GM19328 (cell line): ENCODE results near the gene RYR3.

ENCODE experiments used
- ATAC-seq: cut with Tn5 transposase; IDR thresholded peaks from one replicate; pipeline ENCODE4 v1.9.1; 2021; ENCODE audit warnings: mild to moderate bottlenecking, moderate library complexity; ENCODE audit not compliant: unreplicated experiment

The RYR3 gene

DNA sequence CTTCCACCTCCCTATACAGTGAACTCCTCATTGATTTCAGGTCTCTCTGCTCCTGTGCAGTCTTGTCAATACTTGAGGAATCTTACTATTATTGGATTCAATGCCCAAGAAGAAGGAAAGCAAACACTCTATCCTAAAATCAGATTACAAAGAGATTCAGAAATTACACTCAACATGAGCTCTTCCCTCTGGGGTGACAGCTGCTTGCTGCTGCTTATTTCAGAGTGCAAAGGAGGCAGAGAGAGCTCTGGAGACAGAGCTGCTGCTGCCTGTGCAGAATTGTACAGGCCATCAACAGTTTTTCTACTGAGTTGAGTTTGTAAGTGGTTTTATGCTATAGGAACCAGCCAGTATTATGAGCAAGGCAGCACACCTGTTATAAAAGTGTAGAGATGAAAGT lies 7.1 kb downstream of the RYR3 start:
- ATAC-seq: no peak

DNA sequence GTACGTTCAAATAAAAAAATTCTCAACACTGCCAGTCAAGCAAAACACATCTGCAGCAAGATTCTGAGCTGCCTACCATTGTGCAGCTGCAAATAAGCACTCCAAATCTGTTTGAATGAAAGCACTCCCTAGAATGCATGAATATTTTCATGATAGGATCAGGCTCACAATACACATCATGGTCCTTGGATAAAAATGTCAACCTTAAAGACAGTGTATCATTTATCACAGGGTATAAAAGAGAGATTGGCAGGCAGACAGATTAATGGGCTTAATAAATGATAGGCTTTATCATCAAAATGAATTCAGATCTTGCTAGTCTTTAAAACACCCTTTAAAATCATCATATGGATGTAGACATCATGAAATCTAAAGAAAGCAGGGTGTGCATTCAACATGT lies 9.2 kb downstream of the RYR3 start:
- ATAC-seq: no peak

DNA sequence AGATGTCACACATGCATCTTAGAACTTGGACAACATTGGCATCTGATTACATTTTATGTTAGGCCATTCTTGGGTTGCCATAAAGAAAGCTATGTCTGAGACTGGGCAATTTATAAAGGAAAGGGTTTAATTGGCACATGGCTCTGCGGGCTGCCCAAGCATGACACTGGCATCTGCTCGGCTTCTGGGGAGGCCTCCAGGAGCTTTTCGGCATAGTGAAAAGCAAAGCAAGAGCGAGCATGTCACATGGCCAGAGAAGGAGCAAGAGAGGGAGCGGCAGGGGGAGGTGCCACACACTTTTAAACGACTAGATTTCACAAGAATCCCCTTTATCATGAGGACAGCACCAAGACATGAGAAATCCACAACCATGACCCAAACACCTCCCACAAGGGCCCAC lies 11.3 kb downstream of the RYR3 start:
- ATAC-seq: no peak

DNA sequence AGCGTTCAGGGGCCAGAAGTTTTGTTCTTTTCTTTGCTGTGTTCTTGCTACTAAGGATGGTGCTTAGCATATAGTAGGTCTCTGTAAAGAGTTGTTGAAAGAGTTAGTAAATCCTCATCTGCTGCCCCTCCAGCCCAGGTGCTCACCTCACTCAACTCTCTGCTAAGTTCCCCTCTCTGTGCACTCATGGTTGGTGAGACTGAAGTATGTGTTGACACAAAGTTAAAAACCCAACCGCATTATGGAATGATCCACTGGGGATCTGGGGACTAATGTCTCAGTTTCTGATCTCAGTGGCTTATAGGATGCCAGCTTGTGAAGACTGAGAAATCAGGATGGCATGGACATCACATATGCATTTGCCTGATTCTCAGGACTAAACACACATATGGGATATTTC lies 13.8 kb downstream of the RYR3 start:
- no peak for ATAC-seq

DNA sequence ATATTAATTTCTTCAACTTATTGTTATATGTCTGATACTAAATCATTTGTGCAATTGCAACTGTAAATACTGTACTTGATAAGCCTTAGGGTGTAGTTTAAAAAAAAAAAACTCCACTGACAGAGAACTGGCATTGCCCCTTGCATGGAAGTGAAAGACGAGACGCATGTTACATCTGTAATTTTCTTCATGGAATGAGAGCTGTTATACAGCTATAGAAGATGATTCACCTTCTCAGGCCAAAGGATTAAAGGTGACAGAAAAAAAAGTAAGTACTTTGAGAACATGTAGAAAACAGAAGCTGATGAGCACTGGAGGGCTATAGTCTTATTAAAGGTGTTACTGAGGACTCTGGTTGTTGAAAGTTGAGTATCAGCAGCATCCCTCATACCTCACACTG lies 16.1 kb downstream of the RYR3 start:
- ATAC-seq: no peak

DNA sequence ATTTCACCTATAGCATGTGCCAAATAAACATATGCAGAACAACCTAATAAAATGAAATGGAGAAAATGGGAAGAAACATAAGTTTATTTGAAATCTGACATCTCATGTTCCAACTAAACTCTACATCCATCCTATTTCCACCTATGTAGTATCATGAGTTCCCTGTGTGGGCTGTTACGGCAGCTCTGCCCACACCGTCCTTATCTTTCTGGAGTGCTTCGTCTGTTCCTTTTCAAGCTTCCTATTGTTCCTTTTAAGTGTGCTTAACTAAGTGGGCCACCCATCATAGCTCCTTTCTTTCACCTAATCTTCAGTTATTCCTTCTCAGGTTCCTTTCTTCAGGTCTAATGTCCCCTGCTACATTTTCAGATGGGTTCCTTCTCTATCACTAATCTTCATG lies 17.3 kb downstream of the RYR3 start:
- ATAC-seq: no peak

DNA sequence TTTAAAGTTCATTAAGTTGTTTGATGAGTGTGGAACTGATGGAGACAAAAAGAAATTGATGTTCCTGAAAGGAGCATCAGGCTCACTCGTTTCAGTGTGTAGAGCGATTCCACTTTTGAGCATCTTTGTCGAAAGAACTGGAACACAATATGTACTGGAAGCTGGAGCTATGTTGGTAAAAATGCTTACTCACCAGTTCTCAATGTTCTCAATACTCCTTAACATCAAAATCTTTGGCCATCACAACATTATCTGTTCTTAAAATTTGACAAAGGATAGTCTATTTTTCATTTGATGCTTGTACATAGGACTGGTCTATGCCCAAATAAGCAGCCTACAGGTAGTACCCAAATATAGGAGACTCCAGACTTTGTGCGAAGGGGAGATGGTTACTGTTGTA lies 18.7 kb downstream of the RYR3 start:
- ATAC-seq: no peak

DNA sequence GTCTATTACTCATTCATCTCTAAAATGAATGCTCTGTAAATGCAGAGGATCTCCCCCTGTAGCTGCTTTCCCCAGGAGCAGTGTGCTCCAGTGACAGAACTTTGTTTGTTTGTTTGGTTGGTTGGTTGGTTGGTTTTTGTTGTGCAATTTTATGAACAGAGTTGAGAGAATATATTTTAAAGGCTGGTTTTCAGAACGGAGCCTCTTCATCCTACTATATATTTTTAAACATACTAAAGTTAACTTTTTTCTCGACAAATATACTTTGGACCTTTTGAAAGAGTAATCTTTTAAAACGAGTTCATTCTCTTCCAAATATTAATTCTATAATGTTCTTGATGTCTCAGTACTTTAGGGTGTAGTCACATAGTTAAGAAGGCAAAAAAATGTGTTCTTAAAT lies 20.2 kb downstream of the RYR3 start:
- no peak for ATAC-seq

DNA sequence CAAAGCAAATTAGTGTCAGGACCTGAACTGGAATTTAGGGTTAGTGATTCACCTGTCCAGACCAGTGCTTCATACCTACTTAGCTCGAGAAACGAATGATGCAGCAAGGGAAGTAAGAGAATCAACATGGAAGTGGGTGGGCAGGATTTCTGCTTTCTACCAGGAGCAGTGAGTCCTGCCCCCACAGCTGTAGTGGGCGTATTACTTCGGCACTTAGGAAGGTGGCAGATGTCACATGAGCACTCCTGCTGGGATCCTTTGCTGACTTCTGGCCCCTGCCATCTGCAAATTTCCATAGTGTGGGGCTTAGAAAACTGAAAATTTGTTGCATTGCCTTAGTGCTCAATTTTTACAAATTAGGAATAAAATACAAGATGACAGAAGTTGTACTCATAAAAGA lies 31.2 kb downstream of the RYR3 start:
- no peak for ATAC-seq

DNA sequence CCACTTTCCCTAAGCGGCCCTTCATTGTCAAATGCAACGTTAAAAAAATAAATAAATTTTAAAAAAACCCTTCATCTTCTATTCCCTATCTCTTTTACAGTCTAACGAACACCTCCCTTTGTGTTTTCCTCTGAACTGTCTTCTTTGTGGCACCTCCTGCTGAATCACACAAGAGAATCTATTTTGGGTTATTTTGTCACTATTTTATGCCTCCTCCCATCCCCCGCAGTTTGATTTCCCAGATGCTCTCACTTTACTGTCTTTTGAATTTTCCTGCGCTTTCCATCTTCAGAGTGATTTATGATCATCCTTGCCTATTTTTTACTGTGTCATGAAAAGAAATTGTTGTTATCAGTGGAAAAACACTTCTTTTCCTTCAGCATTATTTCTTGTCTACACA lies 32.5 kb downstream of the RYR3 start:
- ATAC-seq: no peak

DNA sequence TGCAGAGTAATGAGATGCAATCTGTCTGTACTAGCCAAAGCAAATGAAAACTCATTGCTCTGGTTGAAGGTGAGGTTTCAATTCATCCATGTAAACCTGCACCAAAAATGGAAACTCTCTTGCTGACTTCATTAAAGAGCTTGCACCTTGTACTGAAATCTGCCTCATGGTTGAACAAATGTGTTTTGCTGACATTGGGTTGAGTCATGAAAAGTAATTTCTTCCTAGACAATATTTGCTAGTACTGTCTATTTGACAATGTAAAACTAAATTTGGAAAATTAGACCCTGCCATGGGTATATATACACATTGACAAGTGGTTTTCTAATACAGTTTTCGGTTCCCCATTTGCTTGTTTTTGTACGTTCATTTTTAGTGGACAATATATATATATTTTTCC lies 33.3 kb downstream of the RYR3 start:
- no peak for ATAC-seq

DNA sequence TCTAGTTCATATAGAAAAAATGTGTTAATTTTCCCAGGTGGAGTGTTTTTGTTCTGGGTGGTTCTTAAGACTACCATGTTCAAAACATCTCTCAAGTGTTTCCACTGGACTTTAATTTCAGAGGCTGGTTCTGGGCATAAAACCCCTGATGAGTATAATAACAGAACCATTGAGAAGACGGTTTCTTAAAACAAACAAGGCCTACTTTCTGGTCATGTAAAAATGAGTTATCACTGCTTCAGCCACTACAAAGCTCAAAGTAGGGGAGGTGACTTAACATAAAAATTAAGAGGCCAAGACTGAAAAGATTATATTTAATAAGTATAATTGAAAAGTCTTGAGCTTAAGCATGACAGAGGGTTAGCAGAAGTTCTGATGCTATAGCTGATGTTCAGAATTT lies 33.8 kb downstream of the RYR3 start:
- no peak for ATAC-seq

DNA sequence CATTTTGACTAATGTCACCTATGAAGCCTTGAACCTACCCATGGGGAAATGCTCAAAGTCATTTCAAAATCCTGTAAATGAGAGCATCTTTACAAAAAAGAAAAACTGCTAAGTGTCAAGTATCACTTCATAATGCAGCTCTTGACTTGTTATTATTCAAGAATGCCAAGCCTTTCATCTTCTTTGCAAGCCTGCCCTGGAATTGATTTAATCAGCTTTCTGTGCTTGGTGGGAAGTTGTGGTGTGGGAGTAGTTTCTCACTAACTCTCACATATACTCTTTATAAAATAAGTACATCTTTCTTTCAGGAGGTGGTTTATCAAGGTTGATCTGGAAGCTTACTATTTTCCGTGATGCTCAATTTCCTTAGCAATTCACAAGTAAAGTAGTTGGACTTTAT lies 43.6 kb downstream of the RYR3 start:
- ATAC-seq: no peak

DNA sequence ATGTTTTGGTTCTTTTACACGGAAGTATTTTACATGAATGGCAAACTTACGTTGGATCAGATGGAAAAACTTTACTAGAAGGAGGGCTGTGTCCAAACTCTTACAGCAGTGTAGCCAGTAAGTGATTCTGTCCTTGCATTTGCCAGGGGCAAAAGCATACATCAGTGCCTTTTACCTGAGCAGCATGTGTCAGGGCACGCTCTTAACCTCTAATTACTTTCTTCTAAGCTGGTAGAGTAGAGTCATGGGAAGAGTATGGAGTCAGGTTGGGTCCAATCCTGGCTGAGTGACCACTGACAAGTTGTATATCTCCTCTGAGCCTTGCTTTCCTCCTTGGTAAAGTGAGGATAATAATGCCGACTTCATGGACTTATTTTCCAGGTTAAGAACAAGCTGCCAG lies 47.1 kb downstream of the RYR3 start:
- ATAC-seq: no peak

DNA sequence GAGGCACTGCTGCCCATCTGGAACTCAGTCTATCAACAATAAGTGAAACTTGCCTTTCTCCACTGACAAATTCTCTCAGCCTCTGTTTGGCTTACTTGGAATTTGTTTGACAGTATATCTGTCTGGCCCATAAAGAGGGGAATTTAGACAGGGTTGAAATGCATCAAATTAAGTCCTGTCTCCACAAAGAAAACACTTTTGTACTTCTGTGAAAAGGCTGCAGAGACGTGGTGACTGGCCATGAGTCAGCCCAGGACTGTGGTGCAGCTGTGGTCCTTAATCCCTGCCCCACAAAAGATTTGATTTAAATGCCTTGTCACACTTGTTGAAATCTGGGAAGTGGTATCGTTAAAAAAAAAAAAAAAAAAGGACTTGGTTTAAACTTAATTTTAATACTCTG lies 47.5 kb downstream of the RYR3 start:
- ATAC-seq: no peak

DNA sequence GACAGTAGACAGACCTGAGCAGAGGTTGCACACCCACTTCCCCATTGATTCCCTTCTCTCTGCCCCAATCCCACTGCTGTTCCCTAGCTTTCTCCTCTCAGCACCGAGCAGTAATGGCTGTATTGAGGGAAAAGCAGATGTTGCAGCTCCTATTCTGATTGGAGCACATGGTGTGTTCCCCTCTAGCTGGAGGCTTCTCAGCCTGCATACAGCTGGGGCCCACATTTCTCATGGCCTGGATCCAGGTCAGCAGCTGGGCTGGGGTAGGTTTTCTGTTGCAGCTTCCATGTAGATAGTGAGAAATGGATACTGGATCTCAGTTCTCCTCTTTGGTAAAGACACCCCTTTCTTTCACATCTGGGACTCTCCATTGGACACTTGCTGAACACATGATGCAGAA lies 50.1 kb downstream of the RYR3 start:
- no peak for ATAC-seq

DNA sequence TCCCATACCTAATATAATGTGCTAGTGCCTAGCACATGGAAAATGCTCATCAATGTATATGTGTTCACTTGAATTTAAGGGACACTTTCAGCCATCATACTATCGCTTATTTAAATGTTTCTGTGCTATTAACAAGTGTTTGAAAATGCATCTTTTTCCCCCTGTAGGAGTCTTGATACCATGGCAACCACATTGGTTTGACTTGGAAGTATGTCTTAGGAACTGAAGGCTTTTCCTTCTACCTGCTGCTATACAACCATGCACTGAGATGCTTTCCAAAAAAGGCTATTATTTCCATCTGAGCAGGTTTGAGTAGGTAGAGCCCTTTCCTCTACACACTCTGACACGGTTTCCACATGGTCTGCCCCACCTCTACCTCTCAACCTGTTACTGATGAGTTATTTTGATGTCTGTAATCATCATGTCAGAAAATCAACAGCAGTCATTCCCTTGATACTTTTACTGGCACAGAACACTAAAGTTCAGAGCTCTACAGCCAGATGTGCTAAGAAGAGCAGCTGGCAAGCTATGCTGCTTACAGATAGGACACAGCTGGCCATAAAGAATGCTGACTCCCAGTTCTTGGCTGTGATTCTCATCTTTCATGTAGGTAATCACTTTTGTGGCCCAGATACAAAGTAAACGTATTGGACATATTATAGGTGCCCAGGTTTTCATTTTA lies 59.3 kb downstream of the RYR3 start:
- ATAC-seq: no peak

DNA sequence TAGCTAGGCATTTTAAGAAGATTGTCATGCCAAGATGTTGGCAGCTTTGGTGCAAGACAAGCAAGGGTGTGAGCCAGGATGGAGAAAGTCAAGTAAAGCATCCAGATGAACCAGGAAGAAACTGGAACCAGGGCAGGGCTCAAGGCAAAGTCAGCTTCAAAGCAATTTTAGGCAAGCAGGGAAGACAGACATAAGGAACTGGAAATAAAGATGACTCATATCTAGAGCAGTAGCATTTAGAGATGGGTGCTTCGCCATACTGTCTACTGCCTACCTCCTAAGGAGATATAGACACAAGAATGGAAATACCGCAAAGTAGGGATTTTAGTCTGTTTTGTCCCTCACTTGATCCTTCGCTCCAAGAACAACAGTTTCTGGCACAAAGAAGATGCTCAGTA lies 59.9 kb downstream of the RYR3 start:
- ATAC-seq: no peak

DNA sequence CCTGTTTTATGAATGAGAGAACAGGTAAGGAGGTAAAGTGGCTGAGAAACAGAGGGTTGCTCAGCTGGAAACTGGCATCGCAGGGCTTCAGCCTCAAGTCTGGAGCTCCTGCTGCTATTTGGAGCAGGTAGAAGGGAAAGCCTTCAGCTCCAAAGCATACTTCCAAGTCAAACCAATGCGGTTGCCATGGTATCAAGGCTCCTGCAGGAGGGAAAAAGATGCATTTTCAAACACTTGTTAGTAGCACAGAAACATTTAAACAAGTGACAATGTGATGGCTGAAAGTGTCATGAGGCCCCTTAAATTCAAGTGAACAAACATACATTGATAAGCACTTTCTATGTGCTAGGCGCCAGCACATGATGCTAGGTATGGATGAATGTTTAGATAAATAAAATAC lies 60.4 kb downstream of the RYR3 start:
- ATAC-seq: no peak

DNA sequence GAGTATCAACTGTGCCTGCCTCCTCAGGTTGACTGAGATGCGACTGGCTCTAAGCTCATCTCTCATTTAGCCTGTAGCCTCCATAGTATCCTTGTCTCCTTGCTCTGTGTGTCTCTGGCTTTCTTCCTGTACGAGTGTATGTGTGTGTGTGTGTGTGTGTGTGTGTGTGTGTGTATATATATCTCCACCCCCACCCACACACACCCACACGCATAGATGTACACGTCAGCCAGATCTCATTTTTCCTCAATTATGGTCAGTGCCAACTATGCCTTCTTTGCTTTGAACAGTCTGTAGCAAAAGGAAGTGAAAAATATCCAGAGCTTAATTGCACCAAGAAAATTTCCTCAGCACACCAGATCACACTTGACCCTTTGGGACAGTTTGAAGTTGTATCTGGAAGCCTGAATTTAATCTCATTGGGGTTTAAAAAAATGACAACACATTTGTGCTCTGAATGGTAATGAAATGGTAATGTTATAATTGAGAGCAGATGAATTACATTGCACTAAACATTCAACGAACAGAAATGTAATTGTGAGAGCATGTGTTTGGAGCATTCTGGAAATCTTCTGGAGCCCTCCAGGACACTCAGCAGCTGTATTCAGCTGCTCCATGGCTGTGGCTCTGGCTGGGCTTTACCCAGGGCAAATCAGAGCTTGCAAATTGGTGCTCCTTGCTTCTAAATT lies 63.6 kb downstream of the RYR3 start:
- ATAC-seq: no peak

DNA sequence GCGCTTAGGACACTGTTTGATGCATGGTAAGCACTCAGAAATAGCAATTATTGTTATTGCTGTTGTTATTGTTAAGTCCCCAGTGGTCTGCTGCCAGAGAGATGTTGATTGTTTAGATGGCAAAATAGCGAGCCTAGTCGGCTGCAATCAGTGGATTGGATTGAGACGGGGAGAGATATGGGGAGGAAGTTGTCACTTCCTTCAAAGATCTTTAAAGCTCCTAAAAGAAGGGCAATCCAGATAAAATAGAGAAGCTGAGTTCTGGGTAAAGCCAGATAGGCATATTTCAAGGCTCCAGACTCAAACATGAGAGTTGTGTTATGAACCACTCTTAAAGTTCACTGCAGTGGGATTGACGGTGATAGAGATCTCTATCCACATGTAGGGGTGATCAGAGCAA lies 64.5 kb downstream of the RYR3 start:
- no peak for ATAC-seq

DNA sequence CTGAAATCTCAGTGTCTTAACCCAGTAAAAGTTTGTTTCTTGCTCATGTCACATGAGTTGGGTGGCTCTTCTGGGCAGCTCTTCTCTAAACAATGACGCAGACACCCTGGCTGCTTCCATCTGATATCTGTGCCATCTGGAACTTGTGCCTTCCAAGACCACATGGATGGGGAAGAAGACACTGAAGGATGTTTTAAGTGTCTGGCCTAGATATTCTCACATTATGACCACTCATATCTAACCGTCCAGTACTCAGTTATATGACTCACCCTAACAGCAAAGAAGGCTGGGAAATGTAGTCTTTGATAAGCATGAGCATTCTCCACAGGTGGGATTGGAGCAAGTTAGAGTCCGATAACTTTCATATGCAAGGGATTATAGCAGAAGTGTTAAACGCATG lies 66.4 kb downstream of the RYR3 start:
- no peak for ATAC-seq

DNA sequence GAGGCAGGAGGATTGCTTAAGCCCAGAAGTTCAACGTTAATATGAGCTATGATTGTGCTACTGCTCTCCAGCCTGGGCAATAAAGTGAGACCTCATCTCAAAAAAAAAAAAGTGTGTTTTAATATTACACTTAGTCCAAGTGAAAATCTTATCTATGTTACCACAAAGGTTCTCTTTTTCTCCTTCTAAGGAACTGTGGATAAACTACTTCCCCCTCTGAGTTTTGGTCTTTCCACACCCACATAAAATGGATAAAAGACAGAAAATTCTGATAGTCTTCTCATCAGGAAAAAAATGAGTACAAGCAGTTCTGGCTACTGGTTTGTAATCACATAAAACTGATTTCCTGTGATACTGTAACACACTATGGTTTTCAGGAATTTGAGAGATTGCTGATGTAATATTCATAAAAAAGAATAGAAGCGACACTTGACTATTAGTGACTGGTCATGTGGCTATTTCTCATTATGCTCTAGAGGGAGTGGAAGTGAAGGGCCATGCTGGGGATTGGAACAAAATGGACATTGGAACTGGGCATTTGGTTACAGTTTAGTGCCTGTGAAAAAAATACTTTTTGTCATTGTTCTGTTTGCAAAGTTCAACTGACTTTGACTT lies 68.2 kb downstream of the RYR3 start:
- ATAC-seq: no peak
